ENCODE measurements around the gene OPA1. TPM values are rescaled to one million over a fixed set of nuclear protein-coding genes. Genes with fewer than 3 reads are reported as not detected.
A peak's percentile ranks its signal among the peaks of the same experiment; 100 is the strongest.

The OPA1 gene
- total RNA-seq, 2 experiments from 2014 or later = 94.9 to 115 TPM

DNA sequence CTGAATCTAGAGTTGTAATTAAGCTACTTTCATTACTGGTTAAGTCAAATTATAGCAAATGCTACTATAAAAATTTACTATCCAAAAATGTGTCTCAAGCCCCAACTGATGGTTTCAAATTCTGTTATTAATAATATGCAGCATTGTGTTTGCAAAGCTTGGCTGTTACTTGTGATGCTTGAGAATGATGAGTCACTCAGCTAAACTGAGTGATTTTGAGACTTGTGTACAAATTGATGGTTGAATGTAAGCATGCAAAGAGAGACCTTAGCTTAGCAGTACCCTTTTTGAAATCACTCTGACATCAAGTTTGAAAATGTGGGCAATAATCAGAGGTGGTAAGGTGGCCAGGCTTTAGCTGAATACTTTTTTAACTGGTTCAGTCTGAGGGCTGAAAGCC is 27.6 kb downstream of the OPA1 start:
- Mint-ChIP-seq H3K27me3 (no peaks in the 10 kb centered on the region), H3K4me3 (no peak overlapping the region), H3K9me3 (ENCODE audit: low read depth) (no peaks in the 10 kb centered on the region), H3K4me1 (peaks cover 15% of the 10 kb centered on the region), H3K36me3 (ENCODE audit: low read depth) (peaks cover 45% of the 10 kb centered on the region), H3K27ac (no peak overlapping the region)
- peak; percentile 93 for ATAC-seq
- POLR2A ChIA-PET = no interaction called here
- intact Hi-C loops (cut with DNase I, micrococcal nuclease) = no loop called here
- no peak for DNase-seq
- CTCF ChIA-PET = interaction anchor here (0.5 to 1.6 kb wide), 6 partner anchors 9 to 422 kb away, joined by 3 to 8 read pairs (median 3); no protein-coding TSS in a partner anchor

DNA sequence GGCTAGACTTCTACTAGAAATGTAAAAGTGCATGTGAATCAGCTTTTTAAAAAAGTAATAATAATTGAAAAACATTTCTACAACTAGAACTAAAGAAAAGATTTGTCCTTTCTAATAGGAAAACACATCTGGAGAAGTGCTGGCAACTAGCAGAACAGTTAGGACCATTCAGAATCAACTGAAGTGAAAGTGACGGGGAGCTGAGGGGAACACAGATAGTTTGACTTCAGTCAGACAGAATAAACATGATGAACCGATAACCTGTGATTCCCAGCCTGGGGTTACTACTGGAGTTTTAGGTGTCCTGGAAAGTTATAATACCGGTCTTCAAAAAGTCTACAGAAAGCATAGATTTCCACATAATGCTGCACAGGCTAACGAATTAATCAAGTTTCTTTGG is 28.1 kb downstream of the OPA1 start:
- ATAC-seq = no peak
- Mint-ChIP-seq H3K9me3 (ENCODE audit: low read depth) (no peaks in the 10 kb centered on the region), H3K4me3 (no peak overlapping the region), H3K36me3 (ENCODE audit: low read depth) (peaks cover 47% of the 10 kb centered on the region), H3K27me3 (no peaks in the 10 kb centered on the region), H3K27ac (no peak overlapping the region), H3K4me1 (peaks cover 15% of the 10 kb centered on the region)
- intact Hi-C loops (cut with DNase I, micrococcal nuclease) = no loop called here
- ChIA-PET POLR2A (no interaction called here), CTCF (interaction anchor here (0.5 to 1.6 kb wide), 6 partner anchors 9 to 422 kb away, joined by 3 to 8 read pairs (median 3); no protein-coding TSS in a partner anchor)
- no peak for DNase-seq

DNA sequence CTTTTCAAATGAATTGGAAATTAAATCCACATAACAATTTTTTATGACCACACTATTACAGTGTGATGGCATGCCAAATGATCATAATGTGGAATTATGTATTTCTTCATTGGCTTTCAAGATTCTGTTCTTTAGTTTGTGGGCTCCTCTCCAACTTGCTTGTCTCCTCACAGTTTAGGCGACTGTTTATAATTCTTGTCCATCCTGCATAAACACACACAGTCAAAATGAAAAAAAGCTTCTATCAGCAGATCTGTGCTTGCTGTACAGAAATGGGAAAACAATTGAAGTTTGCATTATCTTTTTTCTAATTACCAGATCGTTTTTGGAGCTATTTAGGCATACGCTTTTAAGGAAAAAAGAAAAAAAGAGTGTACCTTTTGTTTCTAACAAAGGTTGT is 37.0 kb downstream of the OPA1 start:
- Mint-ChIP-seq H3K27me3 (no peaks in the 10 kb centered on the region), H3K4me1 (no peaks in the 10 kb centered on the region), H3K9me3 (ENCODE audit: low read depth) (no peaks in the 10 kb centered on the region), H3K4me3 (no peak overlapping the region), H3K36me3 (ENCODE audit: low read depth) (peaks cover 13% of the 10 kb centered on the region), H3K27ac (no peak overlapping the region)
- ATAC-seq (no peak), DNase-seq (no peak)
- intact Hi-C loops (cut with DNase I, micrococcal nuclease) = no loop called here
- ChIA-PET POLR2A (no interaction called here), CTCF (no interaction called here)

DNA sequence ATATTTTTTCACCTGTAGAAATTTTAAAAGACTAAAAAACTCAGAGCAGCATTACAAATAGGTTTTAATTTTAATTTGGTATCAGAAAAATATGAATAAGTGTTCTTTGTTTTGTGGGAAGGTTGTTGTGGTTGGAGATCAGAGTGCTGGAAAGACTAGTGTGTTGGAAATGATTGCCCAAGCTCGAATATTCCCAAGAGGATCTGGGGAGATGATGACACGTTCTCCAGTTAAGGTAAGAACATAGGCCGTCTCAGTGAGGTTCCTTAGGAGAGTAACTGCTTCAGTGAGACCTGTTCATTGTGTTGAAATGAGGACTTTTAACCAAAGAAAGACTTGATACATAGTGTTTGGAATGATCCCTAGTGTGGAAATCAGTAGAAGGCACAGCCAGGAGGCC is 44.8 kb downstream of the OPA1 start:
- Mint-ChIP-seq H3K27me3 (no peaks in the 10 kb centered on the region), H3K4me1 (no peaks in the 10 kb centered on the region), H3K9me3 (ENCODE audit: low read depth) (no peaks in the 10 kb centered on the region), H3K4me3 (no peak overlapping the region), H3K27ac (no peak overlapping the region), H3K36me3 (ENCODE audit: low read depth) (peaks cover 15% of the 10 kb centered on the region)
- intact Hi-C loops (cut with DNase I, micrococcal nuclease) = no loop called here
- DNase-seq (no peak), ATAC-seq (no peak)
- CTCF ChIA-PET = no interaction called here
- POLR2A ChIA-PET = interaction anchor here (0.7 kb wide), 1 partner anchor 1169 kb away, joined by 3 read pairs; no protein-coding TSS in a partner anchor

DNA sequence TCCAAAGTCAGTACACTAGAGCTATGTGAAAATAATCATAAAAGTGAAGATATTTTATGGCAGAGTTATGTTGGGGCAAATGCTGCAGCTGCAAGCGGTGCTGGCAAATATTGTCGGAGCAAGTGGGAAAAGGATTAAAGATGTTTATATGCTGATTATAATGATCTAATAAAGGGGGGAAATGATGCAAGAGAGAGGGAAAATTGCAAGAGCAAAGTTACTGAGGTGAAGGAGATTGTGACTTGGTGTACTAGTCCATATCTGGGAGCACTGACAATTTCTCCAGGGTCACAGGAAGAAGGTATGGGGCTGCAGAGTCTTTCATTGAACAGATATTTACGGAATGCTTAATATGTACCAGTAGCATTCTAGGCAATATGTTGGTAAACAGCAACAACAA is 45.8 kb downstream of the OPA1 start:
- POLR2A ChIA-PET = no interaction called here
- Mint-ChIP-seq H3K4me3 (no peak overlapping the region), H3K36me3 (ENCODE audit: low read depth) (peaks cover 19% of the 10 kb centered on the region), H3K27ac (no peak overlapping the region), H3K9me3 (ENCODE audit: low read depth) (no peaks in the 10 kb centered on the region), H3K4me1 (no peaks in the 10 kb centered on the region), H3K27me3 (no peaks in the 10 kb centered on the region)
- DNase-seq = no peak
- CTCF ChIA-PET = no interaction called here
- intact Hi-C loops (cut with DNase I, micrococcal nuclease) = no loop called here
- ATAC-seq = no peak

DNA sequence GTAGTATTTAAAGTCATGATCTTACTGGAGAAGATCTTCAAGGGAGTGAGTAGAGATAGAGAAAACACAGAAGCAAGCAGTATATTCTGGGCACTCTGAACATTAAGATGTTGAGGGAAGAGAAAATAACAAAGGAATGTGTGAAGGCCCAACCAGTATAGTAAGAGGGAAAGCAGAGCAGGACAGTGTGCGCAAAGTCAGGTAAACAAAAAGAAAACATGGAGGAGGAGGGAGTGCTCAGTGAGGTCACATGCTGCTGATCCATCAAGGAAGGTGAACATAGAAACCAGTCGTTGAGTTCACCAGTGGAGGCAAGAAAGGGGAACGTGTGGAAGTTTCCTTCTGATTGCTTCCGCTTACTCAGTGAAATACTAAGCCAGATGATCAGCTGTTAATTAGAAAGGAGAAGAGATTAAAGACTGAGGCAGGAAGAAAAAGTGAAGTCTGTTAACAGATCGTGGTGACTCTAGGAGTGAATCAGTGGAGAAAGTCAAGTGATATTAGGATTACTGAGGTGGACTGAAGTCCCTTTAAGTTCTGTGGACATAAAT is 47.2 kb downstream of the OPA1 start:
- H3K9me3 Mint-ChIP-seq (ENCODE audit: low read depth) = no peaks in the 10 kb centered on the region
- peaks cover 27% of the 10 kb centered on the region for H3K36me3 Mint-ChIP-seq (ENCODE audit: low read depth)
- no peak for DNase-seq
- ATAC-seq = no peak
- H3K4me1 Mint-ChIP-seq = no peaks in the 10 kb centered on the region
- no peak overlapping the region for H3K27ac Mint-ChIP-seq
- intact Hi-C loops (cut with DNase I, micrococcal nuclease) = no loop called here
- H3K4me3 Mint-ChIP-seq = no peak overlapping the region
- POLR2A ChIA-PET = no interaction called here
- no peaks in the 10 kb centered on the region for H3K27me3 Mint-ChIP-seq
- CTCF ChIA-PET = interaction anchor here (1.7 to 2.5 kb wide), 2 partner anchors 10 to 22 kb away, joined by 4 to 8 read pairs; no protein-coding TSS in a partner anchor

DNA sequence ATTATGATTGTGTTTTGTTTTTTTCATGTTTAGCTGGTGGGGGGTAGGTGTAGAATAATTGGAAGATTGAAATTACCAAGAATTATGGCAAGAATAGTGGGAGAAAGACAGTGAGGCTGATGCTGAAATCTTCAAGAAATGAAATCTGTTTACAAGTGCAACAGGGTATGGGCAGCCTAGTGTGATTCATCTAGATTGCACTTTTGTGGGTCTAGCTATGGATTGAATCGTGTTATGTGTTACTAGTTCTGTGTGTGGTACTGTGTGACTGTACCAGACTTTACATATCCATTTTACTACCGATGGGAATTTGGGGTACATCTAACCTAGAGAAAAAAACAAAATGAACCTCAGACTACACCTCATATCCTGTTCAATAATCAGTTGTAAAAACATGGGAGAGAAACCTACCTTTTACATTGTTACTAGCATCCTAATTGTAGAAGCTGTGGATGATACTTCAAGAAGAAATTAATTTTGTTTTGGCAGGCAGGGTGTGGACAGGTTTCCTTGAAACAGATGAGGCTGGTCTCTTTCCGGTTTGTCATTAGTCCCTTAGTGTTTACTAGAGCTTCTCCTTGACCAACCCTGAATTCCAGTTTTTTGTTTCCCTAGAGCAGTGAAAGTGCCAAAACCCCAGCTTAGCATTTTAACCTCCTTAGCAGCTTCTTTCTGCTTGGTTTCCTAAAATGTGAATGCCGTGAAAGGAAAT is 47.9 kb downstream of the OPA1 start:
- POLR2A ChIA-PET = no interaction called here
- Mint-ChIP-seq H3K9me3 (ENCODE audit: low read depth) (no peaks in the 10 kb centered on the region), H3K27ac (no peak overlapping the region), H3K36me3 (ENCODE audit: low read depth) (peaks cover 28% of the 10 kb centered on the region), H3K27me3 (no peaks in the 10 kb centered on the region), H3K4me3 (no peak overlapping the region), H3K4me1 (no peaks in the 10 kb centered on the region)
- ATAC-seq (peak; percentile 26), DNase-seq (no peak)
- CTCF ChIA-PET = interaction anchor here (1.0 to 2.8 kb wide), 5 partner anchors 9 to 25 kb away, joined by 3 to 10 read pairs (median 4); no protein-coding TSS in a partner anchor
- intact Hi-C loops (cut with DNase I, micrococcal nuclease) = no loop called here

DNA sequence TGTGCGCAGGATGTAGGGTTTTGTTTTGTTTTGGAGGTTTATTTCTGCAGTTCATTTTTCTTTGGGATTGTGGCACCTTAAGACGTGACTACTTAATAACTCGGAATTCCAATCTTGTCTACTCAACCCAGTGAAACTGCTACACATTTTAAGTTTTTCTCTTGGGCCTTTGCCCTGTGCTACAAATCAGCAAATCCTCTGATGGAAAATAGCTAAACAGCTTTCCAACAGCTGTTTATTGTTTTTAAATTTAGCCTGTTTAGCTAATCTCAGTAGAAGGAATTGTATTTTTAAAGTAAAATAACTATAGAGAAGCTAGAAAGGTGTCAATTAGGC is 48.4 kb downstream of the OPA1 start:
- H3K4me1 Mint-ChIP-seq = no peaks in the 10 kb centered on the region
- H3K9me3 Mint-ChIP-seq (ENCODE audit: low read depth) = no peaks in the 10 kb centered on the region
- DNase-seq (no peak), ATAC-seq (no peak)
- peaks cover 29% of the 10 kb centered on the region for H3K36me3 Mint-ChIP-seq (ENCODE audit: low read depth)
- ChIA-PET POLR2A (no interaction called here), CTCF (interaction anchor here (1.0 to 2.8 kb wide), 5 partner anchors 9 to 24 kb away, joined by 3 to 10 read pairs (median 4); no protein-coding TSS in a partner anchor)
- H3K27ac Mint-ChIP-seq = no peak overlapping the region
- H3K4me3 Mint-ChIP-seq = no peak overlapping the region
- intact Hi-C loops (cut with DNase I, micrococcal nuclease) = no loop called here
- no peaks in the 10 kb centered on the region for H3K27me3 Mint-ChIP-seq

DNA sequence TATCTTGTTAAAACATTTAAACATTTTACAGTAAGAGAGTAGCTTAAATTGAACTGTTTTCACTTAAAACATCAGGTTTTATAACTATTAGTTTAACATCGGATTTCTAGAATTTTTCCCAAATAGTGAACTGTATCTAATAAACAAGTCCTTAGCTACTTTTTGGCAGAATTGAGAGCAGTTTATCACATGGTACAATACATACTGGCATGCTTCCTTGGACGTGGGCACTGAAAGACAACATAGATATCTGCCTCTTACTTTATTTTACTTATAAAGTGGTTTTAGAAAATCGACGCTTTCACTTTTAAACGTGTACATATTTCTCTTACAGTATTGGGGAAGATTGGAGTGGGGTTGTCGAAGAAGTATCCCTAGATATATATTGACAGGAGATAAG is 52.8 kb downstream of the OPA1 start:
- Mint-ChIP-seq H3K27me3 (no peaks in the 10 kb centered on the region), H3K36me3 (ENCODE audit: low read depth) (peaks cover 41% of the 10 kb centered on the region), H3K4me3 (no peak overlapping the region), H3K9me3 (ENCODE audit: low read depth) (no peaks in the 10 kb centered on the region), H3K27ac (no peak overlapping the region), H3K4me1 (no peaks in the 10 kb centered on the region)
- ChIA-PET CTCF (interaction anchor here (0.8 to 1.4 kb wide), 4 partner anchors 13 to 21 kb away, joined by 3 to 4 read pairs (median 3); no protein-coding TSS in a partner anchor), POLR2A (no interaction called here)
- ATAC-seq = no peak
- intact Hi-C loops (cut with DNase I, micrococcal nuclease) = no loop called here
- DNase-seq = no peak

DNA sequence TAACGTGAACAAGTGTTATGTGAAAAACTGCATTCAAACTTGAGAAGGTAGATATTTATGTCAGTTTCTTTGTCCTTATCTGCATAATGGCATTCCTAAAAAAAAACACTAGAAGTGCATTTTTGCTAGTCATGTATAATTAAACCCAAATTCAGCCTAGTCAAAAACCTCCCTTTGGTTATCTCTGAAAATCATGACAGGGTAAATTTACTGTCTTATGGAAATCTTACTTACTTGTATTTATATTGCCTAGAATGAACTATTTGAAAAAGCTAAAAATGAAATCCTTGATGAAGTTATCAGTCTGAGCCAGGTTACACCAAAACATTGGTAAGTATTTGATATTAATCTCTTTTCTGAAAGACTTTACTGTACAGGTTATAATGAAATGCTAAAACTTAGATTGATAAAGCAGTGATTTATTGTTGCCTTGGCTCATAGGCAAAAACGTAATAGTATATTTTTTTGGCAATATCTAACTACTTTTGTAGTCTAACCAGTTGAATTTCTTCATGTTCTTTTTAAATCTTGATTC is 55.6 kb downstream of the OPA1 start:
- intact Hi-C loops (cut with DNase I, micrococcal nuclease) = no loop called here
- ChIA-PET POLR2A (no interaction called here), CTCF (no interaction called here)
- ATAC-seq (no peak), DNase-seq (no peak)
- Mint-ChIP-seq H3K36me3 (ENCODE audit: low read depth) (peaks cover 36% of the 10 kb centered on the region), H3K4me3 (no peak overlapping the region), H3K27me3 (no peaks in the 10 kb centered on the region), H3K9me3 (ENCODE audit: low read depth) (no peaks in the 10 kb centered on the region), H3K27ac (no peak overlapping the region), H3K4me1 (no peaks in the 10 kb centered on the region)

DNA sequence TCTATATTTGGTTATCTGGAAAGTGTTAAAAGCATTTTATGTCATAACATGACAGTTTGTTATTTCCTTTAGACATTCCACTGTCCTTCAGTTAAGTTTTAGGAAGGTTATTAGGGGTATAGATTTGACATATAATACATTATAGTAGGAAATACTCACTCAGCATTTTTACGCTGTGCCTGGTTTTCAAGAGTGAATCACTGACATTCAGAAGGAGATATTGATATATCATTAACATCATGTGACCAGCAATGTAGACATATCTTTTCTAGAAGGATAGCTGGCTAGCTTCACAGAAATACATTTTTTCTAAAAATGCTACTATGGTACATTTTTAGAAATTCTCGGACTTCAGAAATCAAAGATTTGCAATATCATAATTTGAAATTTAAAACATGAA is 57.6 kb downstream of the OPA1 start:
- no peaks in the 10 kb centered on the region for H3K4me1 Mint-ChIP-seq
- CTCF ChIA-PET = interaction anchor here (1.1 kb wide), 1 partner anchor 9 kb away, joined by 4 read pairs; no protein-coding TSS in a partner anchor
- peaks cover 30% of the 10 kb centered on the region for H3K36me3 Mint-ChIP-seq (ENCODE audit: low read depth)
- no peaks in the 10 kb centered on the region for H3K9me3 Mint-ChIP-seq (ENCODE audit: low read depth)
- ATAC-seq = no peak
- H3K27me3 Mint-ChIP-seq = no peaks in the 10 kb centered on the region
- DNase-seq = no peak
- intact Hi-C loops (cut with DNase I, micrococcal nuclease) = no loop called here
- POLR2A ChIA-PET = no interaction called here
- H3K4me3 Mint-ChIP-seq = no peak overlapping the region
- H3K27ac Mint-ChIP-seq = no peak overlapping the region

DNA sequence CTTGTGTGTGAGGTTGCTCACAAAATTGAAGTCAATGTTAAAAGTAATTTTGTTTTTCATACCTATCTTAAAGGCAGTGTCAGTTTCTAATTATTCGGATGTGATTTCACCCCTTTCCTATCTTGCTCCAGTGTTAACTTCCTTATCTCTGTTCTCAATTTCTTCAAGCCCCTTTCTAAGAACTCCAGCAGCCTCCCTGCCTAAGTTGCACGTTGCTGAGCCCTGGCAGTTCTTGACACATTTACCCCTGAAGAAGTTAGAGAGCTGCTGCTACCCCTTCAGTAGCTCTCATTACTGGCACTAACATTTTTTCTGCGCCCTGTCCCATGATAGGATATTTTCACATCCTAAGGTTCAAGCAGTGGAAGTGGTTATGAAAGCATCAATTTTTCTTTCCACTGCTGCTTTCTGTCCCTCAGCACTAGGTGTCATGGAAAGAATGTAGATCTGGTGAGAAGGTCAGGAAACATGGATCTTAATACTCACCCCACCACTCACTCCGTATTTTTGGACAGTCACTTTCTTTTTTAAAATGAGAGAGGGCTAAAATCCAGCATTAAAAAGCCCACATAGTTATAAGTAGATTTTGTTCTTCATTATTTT is 62.9 kb downstream of the OPA1 start:
- ATAC-seq (no peak), DNase-seq (no peak)
- Mint-ChIP-seq H3K27me3 (no peaks in the 10 kb centered on the region), H3K9me3 (ENCODE audit: low read depth) (no peaks in the 10 kb centered on the region), H3K36me3 (ENCODE audit: low read depth) (peaks cover 27% of the 10 kb centered on the region), H3K4me3 (no peak overlapping the region), H3K27ac (no peak overlapping the region), H3K4me1 (no peaks in the 10 kb centered on the region)
- POLR2A ChIA-PET = no interaction called here
- intact Hi-C loops (cut with DNase I, micrococcal nuclease) = no loop called here
- CTCF ChIA-PET = interaction anchor here (0.5 to 4.4 kb wide), 3 partner anchors 9 to 401 kb away, joined by 3 to 16 read pairs (median 3); no protein-coding TSS in a partner anchor

Measured in activated CD4-positive, alpha-beta T cell treated with anti-CD3 and anti-CD28 coated beads for 36 hours (primary cell).